ENCODE data around the gene ENGASE. TPM values are rescaled to one million over a fixed set of nuclear protein-coding genes. Genes with fewer than 3 reads are reported as not detected.

Gene ENGASE, protein sequence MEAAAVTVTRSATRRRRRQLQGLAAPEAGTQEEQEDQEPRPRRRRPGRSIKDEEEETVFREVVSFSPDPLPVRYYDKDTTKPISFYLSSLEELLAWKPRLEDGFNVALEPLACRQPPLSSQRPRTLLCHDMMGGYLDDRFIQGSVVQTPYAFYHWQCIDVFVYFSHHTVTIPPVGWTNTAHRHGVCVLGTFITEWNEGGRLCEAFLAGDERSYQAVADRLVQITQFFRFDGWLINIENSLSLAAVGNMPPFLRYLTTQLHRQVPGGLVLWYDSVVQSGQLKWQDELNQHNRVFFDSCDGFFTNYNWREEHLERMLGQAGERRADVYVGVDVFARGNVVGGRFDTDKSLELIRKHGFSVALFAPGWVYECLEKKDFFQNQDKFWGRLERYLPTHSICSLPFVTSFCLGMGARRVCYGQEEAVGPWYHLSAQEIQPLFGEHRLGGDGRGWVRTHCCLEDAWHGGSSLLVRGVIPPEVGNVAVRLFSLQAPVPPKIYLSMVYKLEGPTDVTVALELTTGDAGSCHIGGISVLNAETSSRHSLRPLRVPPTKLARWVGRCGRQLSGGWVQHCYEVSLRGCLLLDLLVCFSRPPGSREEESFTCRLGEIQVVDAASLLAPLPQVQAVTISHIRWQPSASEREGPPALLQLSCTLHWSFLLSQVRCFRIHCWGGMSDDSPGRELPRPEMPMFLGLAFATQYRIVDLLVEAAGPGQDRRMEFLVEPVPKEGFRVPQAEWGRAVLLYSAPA
- polyA plus RNA-seq (2013) = 18.7 and 18.8 TPM in 2 replicates

DNA sequence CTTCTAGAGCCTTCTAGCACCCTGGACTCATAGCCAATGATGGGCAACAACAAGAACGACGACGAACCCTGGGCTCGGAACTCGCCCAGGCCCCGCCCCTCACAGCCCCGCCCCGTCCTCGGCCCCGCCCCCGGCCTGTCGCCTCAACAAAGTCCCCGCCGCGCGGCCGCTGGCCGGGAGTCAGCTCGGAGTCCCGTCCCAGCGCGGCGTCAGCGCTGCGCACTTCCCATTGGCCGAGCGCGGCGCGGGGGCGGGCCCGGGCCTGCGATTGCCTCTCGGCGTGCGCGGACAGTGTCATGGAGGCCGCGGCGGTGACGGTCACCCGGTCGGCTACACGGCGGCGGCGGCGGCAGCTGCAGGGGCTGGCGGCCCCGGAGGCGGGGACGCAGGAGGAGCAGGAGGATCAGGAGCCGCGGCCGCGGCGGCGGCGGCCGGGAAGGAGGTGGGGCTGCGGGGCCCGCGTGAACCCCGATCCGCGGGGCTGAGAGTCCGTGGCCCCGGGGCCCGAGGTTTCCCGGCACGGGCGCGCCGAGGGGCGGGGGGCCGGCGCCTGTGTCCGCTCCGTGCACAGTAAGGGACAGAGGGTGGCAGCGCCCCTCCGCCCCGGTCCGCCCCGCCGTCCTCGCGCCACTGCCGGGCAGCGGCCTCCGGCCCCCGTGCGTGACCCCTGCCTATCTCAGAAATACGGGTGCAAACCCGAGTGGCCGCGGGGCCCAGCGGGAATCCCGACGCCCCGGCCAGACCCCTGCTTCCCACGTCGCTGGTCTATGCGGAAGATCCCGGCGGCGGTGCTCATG, at the start of gene ENGASE:
TSS of gene ENGASE (plus strand) at position 176 of the 797 bp plus-strand sequence. CDS start at position 297, 121 bp downstream.
- DNase-seq = peak; percentile 98 to 99
- Histone ChIP-seq H3K9ac (ENCODE audit: low read length) (no peak within 1 kb of the TSS), H3K4me3 (ENCODE audit: low read depth, low read length) (peak within 1 kb of the TSS; percentile 90), H2AK5ac (ENCODE audit: low read length) (no peak within 1 kb of the TSS), H3K4me1 (ENCODE audit: control insufficient read depth in 1 of 2, insufficient read depth in 2 of 2, low read length in 2 of 2) (peaks cover 4 to 5% of the 10 kb centered on the region in 2 experiments), H2BK120ac (ENCODE audit: insufficient read depth, low read length, poor library complexity) (peak within 1 kb of the TSS; percentile 3), H3K14ac (ENCODE audit: low read length) (peak within 1 kb of the TSS; percentile 26), H3K23ac (ENCODE audit: low read length) (no peak within 1 kb of the TSS), H3K79me1 (ENCODE audit: low read length) (peaks cover 7% of the 10 kb centered on the region), H4K91ac (ENCODE audit: low read depth, low read length) (peak within 1 kb of the TSS; percentile 42), H2AFZ (ENCODE audit: insufficient read depth, low read length, poor library complexity) (peak within 1 kb of the TSS; percentile 7), H3K9me3 (ENCODE audit: insufficient read depth, low read depth, low read length) (no peaks in the 10 kb centered on the region), H3K18ac (ENCODE audit: low read length) (peak within 1 kb of the TSS; percentile 12), H2BK5ac (ENCODE audit: low read depth, low read length, poor library complexity) (no peak within 1 kb of the TSS), H2BK12ac (ENCODE audit: low read length) (no peak within 1 kb of the TSS), H3K27ac (ENCODE audit: low read depth, low read length) (no peak within 1 kb of the TSS), H3K79me2 (ENCODE audit: control insufficient read depth, insufficient read depth, low read length, poor library complexity) (no peaks in the 10 kb centered on the region), H3K4ac (ENCODE audit: low read depth, low read length) (no peak within 1 kb of the TSS), H3K27me3 (ENCODE audit: insufficient read depth, low read length) (no peaks in the 10 kb centered on the region), H3K4me2 (ENCODE audit: low read length) (peak within 1 kb of the TSS; percentile 76), H4K12ac (ENCODE audit: low read depth, low read length) (peak within 1 kb of the TSS; percentile 7), H4K8ac (ENCODE audit: low read depth, low read length) (peak within 1 kb of the TSS; percentile 17), H3K36me3 (ENCODE audit: control insufficient read depth in 1 of 2, insufficient read depth in 2 of 2, low read length in 2 of 2) (peaks cover 3 to 5% of the 10 kb centered on the region in 2 experiments)
- WGBS (ENCODE audit: extremely low coverage, insufficient coverage, insufficient read length) = no CpG with 5 or more reads among the region's 106 CpGs

DNA sequence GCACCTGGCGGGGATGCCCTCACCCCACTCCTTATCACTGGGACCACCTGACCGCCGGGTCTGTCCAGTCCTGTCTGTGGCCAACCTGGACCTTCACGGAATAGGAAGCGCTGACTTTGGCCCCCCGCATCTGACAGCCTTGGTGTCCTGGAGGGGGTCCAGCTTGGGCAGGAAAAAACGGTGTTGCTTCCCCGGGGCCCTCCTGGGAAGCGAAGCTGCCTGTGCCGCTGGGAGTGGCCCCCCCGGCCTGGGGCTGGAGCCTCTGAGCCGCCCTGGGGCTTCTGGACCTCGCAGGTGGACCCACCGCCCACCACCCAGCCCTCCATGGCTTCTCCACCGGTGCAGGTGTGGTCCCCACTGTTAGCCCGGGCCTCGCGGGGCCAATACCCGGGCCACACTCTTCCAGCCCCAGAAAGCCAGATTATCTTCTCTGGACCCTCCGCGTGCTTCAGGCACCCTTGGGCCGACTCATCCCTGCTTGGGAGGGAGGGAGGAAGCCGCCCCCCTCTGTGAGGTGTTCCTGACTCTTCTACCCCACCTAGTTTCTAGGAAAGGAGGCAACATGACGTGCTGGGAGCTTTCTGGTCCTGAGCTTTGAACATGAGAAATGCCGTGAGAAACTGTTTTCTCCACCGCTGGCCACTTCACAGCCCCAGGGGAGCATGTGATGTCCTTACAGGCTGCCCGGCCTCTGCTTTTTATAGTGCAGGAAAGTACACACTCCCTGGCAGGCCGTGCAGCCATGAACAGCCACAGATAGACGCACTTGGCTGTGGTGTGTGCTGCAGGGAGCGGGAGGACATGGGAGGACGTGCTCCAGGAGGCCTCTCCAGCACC, 49.5 kb upstream of the ENGASE start:
- Histone ChIP-seq H3K18ac (ENCODE audit: low read length) (peak overlapping the region; percentile 9), H2AFZ (ENCODE audit: insufficient read depth, low read length, poor library complexity) (peak overlapping the region; percentile 3), H3K4me3 (ENCODE audit: low read depth, low read length) (no peak overlapping the region), H3K14ac (ENCODE audit: low read length) (no peak overlapping the region), H3K9ac (ENCODE audit: low read length) (no peak overlapping the region), H3K9me3 (ENCODE audit: insufficient read depth, low read depth, low read length) (no peaks in the 10 kb centered on the region), H2BK12ac (ENCODE audit: low read length) (peak overlapping the region; percentile 23), H3K23ac (ENCODE audit: low read length) (no peak overlapping the region), H4K8ac (ENCODE audit: low read depth, low read length) (no peak overlapping the region), H3K79me1 (ENCODE audit: low read length) (peaks cover 16% of the 10 kb centered on the region), H3K4me1 (ENCODE audit: control insufficient read depth in 1 of 2, insufficient read depth in 2 of 2, low read length in 2 of 2) (peaks cover 18 to 29% of the 10 kb centered on the region in 2 experiments), H3K79me2 (ENCODE audit: control insufficient read depth, insufficient read depth, low read length, poor library complexity) (peaks cover 2% of the 10 kb centered on the region), H3K27me3 (ENCODE audit: insufficient read depth, low read length) (peaks cover 13% of the 10 kb centered on the region), H3K27ac (ENCODE audit: low read depth, low read length) (no peak overlapping the region), H3K36me3 (ENCODE audit: control insufficient read depth in 1 of 2, insufficient read depth in 2 of 2, low read length in 2 of 2) (no peaks in the 10 kb centered on the region), H2AK5ac (ENCODE audit: low read length) (peak overlapping the region; percentile 17), H3K4ac (ENCODE audit: low read depth, low read length) (no peak overlapping the region), H2BK5ac (ENCODE audit: low read depth, low read length, poor library complexity) (no peak overlapping the region), H2BK120ac (ENCODE audit: insufficient read depth, low read length, poor library complexity) (no peak overlapping the region), H4K12ac (ENCODE audit: low read depth, low read length) (no peak overlapping the region), H3K4me2 (ENCODE audit: low read length) (peak overlapping the region; percentile 66), H4K91ac (ENCODE audit: low read depth, low read length) (no peak overlapping the region)
- WGBS (ENCODE audit: extremely low coverage, insufficient coverage, insufficient read length) = no CpG with 5 or more reads among the region's 31 CpGs
- no peak for DNase-seq

DNA sequence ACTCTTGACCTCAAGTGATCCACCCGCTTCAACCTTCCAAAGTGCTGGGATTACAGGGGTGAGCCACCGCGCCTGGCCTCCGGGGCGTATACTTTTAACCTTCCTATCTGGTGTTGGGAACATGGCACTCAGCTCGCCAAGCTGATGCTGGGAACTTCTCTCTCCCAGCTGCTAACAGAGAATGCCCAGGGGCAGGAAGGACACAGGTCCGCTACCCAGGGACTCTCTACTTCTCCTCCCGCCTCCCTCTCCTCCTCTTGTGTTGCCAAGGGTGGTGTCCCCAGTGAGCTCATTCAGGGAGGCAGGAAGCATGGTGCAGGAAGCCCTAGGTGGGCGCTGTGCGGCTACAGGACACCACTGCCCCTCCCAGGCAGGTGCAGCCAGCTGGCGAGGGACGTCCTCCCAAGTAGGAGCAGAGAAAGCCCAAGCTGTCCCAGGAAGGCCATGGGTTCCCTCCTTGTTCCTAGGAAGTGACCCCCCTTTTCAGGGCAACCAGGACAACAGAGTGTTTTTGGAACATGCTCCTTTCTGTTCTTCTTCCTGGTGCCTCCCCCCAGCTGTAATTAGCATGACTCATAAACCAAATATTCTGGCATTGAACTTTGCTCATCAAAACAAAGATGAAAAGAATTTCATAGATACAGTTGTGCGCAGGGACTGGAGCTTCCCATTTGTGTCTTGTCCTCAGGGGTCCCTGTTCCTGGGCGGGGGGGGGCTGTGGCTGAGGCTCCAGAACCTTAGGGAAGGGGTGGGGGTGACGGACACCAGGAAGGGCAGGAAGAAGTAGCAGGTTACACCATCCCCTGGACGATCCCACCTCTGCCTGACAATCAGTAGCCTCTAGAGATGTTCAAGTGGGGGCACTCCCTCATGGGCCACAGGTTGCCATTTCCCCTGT, 48.0 kb upstream of the ENGASE start:
- H3K4me3 ChIP-seq (ENCODE audit: low read depth, low read length) = no peak overlapping the region
- peak in 1 of 2 donors; percentile 68 for DNase-seq
- H3K79me1 ChIP-seq (ENCODE audit: low read length) = peaks cover 13% of the 10 kb centered on the region
- H3K4me1 ChIP-seq (ENCODE audit: control insufficient read depth in 1 of 2, insufficient read depth in 2 of 2, low read length in 2 of 2) = peaks cover 18 to 29% of the 10 kb centered on the region in 2 experiments
- no peak overlapping the region for H3K23ac ChIP-seq (ENCODE audit: low read length)
- H2AFZ ChIP-seq (ENCODE audit: insufficient read depth, low read length, poor library complexity) = no peak overlapping the region
- H2BK12ac ChIP-seq (ENCODE audit: low read length) = no peak overlapping the region
- H4K91ac ChIP-seq (ENCODE audit: low read depth, low read length) = peak overlapping the region; percentile 12
- H3K18ac ChIP-seq (ENCODE audit: low read length) = no peak overlapping the region
- WGBS (ENCODE audit: extremely low coverage, insufficient coverage, insufficient read length) = no CpG with 5 or more reads among the region's 16 CpGs
- H3K79me2 ChIP-seq (ENCODE audit: control insufficient read depth, insufficient read depth, low read length, poor library complexity) = peaks cover 2% of the 10 kb centered on the region
- H3K27ac ChIP-seq (ENCODE audit: low read depth, low read length) = no peak overlapping the region
- H3K4me2 ChIP-seq (ENCODE audit: low read length) = no peak overlapping the region
- H2BK120ac ChIP-seq (ENCODE audit: insufficient read depth, low read length, poor library complexity) = no peak overlapping the region
- no peak overlapping the region for H2BK5ac ChIP-seq (ENCODE audit: low read depth, low read length, poor library complexity)
- no peaks in the 10 kb centered on the region for H3K9me3 ChIP-seq (ENCODE audit: insufficient read depth, low read depth, low read length)
- H2AK5ac ChIP-seq (ENCODE audit: low read length) = no peak overlapping the region
- H3K27me3 ChIP-seq (ENCODE audit: insufficient read depth, low read length) = peaks cover 13% of the 10 kb centered on the region
- no peak overlapping the region for H4K8ac ChIP-seq (ENCODE audit: low read depth, low read length)
- H3K36me3 ChIP-seq (ENCODE audit: control insufficient read depth in 1 of 2, insufficient read depth in 2 of 2, low read length in 2 of 2) = no peaks in the 10 kb centered on the region
- H3K14ac ChIP-seq (ENCODE audit: low read length) = no peak overlapping the region
- H4K12ac ChIP-seq (ENCODE audit: low read depth, low read length) = no peak overlapping the region
- no peak overlapping the region for H3K9ac ChIP-seq (ENCODE audit: low read length)
- no peak overlapping the region for H3K4ac ChIP-seq (ENCODE audit: low read depth, low read length)
